Measurements from ENCODE around the gene TMEM163. TPM values are rescaled to one million over a fixed set of nuclear protein-coding genes. Genes with fewer than 3 reads are reported as not detected.

Gene TMEM163
- polyA plus RNA-seq, 3 donors = 0.01 TPM; not detected in 2

DNA sequence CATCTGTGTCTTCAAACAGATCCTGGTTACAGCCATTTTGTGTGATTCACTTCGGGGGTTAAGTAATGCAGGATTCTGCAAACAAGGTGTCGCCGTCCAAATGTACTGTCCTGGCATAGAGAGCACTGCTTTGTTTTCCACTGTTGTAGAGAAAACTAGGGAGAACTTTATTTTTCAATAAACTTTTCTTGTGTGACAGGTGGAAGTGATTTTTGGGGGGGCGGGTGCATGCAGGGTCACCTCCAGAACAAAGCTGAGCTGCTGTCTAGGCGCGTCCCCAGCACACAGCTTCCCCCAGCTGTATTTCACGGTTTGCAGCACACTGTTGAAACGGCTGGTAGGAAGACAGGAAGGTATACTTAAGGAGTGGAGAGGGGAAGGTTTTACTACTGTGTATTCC lies 264.4 kb downstream of the TMEM163 start:
- Histone ChIP-seq H2AFZ (ENCODE audit: insufficient read depth, low read depth, low read length, poor library complexity, severe bottlenecking) (no peak overlapping the region), H3K79me2 (ENCODE audit: insufficient read depth, low read length) (no peaks in the 10 kb centered on the region), H3K4me2 (replicated peaks; ENCODE audit: extremely low read depth, low read length, poor library complexity, severe bottlenecking) (no peak overlapping the region), H3K4me3 (replicated peaks in 1 of 3; ENCODE audit: low read depth in 2 of 3, low read length in 3 of 3) (no peak overlapping the region), H3K9ac (ENCODE audit: insufficient read depth, low read length, poor library complexity, severe bottlenecking) (no peak overlapping the region), H4K20me1 (ENCODE audit: insufficient read depth, low read length) (no peaks in the 10 kb centered on the region), H3K4me1 (ENCODE audit: control insufficient read depth in 1 of 2, insufficient read depth in 2 of 2, low read length in 2 of 2) (no peaks in the 10 kb centered on the region), H3K36me3 (replicated peaks in 1 of 2; ENCODE audit: control insufficient read depth in 1 of 2, insufficient read depth in 2 of 2, low read length in 2 of 2) (peaks cover 2 to 18% of the 10 kb centered on the region in 2 donors), H3K9me3 (replicated peaks in 1 of 2; ENCODE audit: control insufficient read depth in 1 of 2, insufficient read depth in 1 of 2, low read length in 2 of 2) (no peaks in the 10 kb centered on the region), H3K27ac (ENCODE audit: low read depth in 1 of 2, low read length in 2 of 2) (no peak overlapping the region), H3K27me3 (ENCODE audit: control insufficient read depth in 2 of 2, insufficient read depth in 2 of 2, low read length in 2 of 2) (no peaks in the 10 kb centered on the region)
- TF ChIP-seq, protein P1, sequence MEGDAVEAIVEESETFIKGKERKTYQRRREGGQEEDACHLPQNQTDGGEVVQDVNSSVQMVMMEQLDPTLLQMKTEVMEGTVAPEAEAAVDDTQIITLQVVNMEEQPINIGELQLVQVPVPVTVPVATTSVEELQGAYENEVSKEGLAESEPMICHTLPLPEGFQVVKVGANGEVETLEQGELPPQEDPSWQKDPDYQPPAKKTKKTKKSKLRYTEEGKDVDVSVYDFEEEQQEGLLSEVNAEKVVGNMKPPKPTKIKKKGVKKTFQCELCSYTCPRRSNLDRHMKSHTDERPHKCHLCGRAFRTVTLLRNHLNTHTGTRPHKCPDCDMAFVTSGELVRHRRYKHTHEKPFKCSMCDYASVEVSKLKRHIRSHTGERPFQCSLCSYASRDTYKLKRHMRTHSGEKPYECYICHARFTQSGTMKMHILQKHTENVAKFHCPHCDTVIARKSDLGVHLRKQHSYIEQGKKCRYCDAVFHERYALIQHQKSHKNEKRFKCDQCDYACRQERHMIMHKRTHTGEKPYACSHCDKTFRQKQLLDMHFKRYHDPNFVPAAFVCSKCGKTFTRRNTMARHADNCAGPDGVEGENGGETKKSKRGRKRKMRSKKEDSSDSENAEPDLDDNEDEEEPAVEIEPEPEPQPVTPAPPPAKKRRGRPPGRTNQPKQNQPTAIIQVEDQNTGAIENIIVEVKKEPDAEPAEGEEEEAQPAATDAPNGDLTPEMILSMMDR (IDR thresholded peaks at IDR 0.05) = no peak
- peaks cover 0 to 4% (median 1%) of the 10 kb centered on the region in 3 donors for H3K27me3 Mint-ChIP-seq (ENCODE audit: low read depth in 3 of 3)
- intact Hi-C loops (cut with micrococcal nuclease) = loop anchor here in 1 of 2 donors (5.0 kb wide), 1 partner anchor 443 kb away; no protein-coding TSS in a partner anchor
- peaks cover 21 to 27% of the 10 kb centered on the region in 2 donors for H3K36me3 Mint-ChIP-seq
- H3K9me3 Mint-ChIP-seq = no peaks in the 10 kb centered on the region
- no peak overlapping the region for H3K4me3 Mint-ChIP-seq
- WGBS (ENCODE audit: insufficient coverage) = no CpG with 5 or more reads among the region's 8 CpGs
- no peak overlapping the region for H3K27ac Mint-ChIP-seq
- no peak for DNase-seq
- no peaks in the 10 kb centered on the region for H3K4me1 Mint-ChIP-seq

- no peak for DNase-seq
- Mint-ChIP-seq H3K27ac (no peak overlapping the region), H3K36me3 (peaks cover 23 to 30% of the 10 kb centered on the region in 2 donors), H3K4me1 (no peaks in the 10 kb centered on the region), H3K27me3 (ENCODE audit: low read depth in 3 of 3) (peaks cover 0 to 4% (median 1%) of the 10 kb centered on the region in 3 donors), H3K9me3 (no peaks in the 10 kb centered on the region), H3K4me3 (no peak overlapping the region)
- WGBS (ENCODE audit: insufficient coverage) = 100% methylated on average over 1 of the region's 10 CpGs
- H4K20me1 ChIP-seq (ENCODE audit: insufficient read depth, low read length) = no peaks in the 10 kb centered on the region
- no peak overlapping the region for H3K9ac ChIP-seq (ENCODE audit: insufficient read depth, low read length, poor library complexity, severe bottlenecking)
- no peaks in the 10 kb centered on the region for H3K9me3 ChIP-seq (replicated peaks in 1 of 2; ENCODE audit: control insufficient read depth in 1 of 2, insufficient read depth in 1 of 2, low read length in 2 of 2)
- H3K4me3 ChIP-seq (replicated peaks in 1 of 3; ENCODE audit: low read depth in 2 of 3, low read length in 3 of 3) = no peak overlapping the region
- H3K36me3 ChIP-seq (replicated peaks in 1 of 2; ENCODE audit: control insufficient read depth in 1 of 2, insufficient read depth in 2 of 2, low read length in 2 of 2) = peaks cover 2 to 18% of the 10 kb centered on the region in 2 donors
- H2AFZ ChIP-seq (ENCODE audit: insufficient read depth, low read depth, low read length, poor library complexity, severe bottlenecking) = no peak overlapping the region
- H3K27ac ChIP-seq (ENCODE audit: low read depth in 1 of 2, low read length in 2 of 2) = no peak overlapping the region
- intact Hi-C loops (cut with micrococcal nuclease) = loop anchor here in 1 of 2 donors (5.0 kb wide), 1 partner anchor 443 kb away; no protein-coding TSS in a partner anchor
- no peaks in the 10 kb centered on the region for H3K27me3 ChIP-seq (ENCODE audit: control insufficient read depth in 2 of 2, insufficient read depth in 2 of 2, low read length in 2 of 2)
- TF ChIP-seq, protein P1 (IDR thresholded peaks at IDR 0.05) = no peak
- no peak overlapping the region for H3K4me2 ChIP-seq (replicated peaks; ENCODE audit: extremely low read depth, low read length, poor library complexity, severe bottlenecking)
- no peaks in the 10 kb centered on the region for H3K4me1 ChIP-seq (ENCODE audit: control insufficient read depth in 1 of 2, insufficient read depth in 2 of 2, low read length in 2 of 2)
- H3K79me2 ChIP-seq (ENCODE audit: insufficient read depth, low read length) = no peaks in the 10 kb centered on the region
Observed at GRCh38 chr2:134453973-134454372, 264.8 kb downstream of the TMEM163 start.
